Central memory CD8-positive, alpha-beta T cell (primary cell): Measurements from ENCODE around the gene SPATA31E1.
"Not testable (repeated sequence)": the region's sequence is repeated elsewhere in the genome, so short reads cannot be mapped to it uniquely, and the experiment has no call there.

ENCODE experiments used
- ATAC-seq: fragments of 150-1000 bp; cut with Tn5 transposase; replicated peaks from 2 replicates; pipeline ENCODE4 v1.10.0; 2022; ENCODE audit warnings: mild to moderate bottlenecking, moderate FRiP score, moderate number of reproducible peaks; ENCODE audit not compliant: poor library complexity, severe bottlenecking; ENCODE audit errors: extremely low read depth
- DNase-seq, 2 donors: peaks; one replicate each; pipeline ENCODE4 v3.0.0; 2021; ENCODE audit warnings: low spot score in 2 of 2
- H3K27ac Mint-ChIP-seq: one replicate; pipeline ENCODE4 v1.8.0; 2022; ENCODE audit warnings: low read depth, mild to moderate bottlenecking, moderate library complexity, mixed read lengths
- H3K27me3 Mint-ChIP-seq: one replicate; pipeline ENCODE4 v1.8.0; 2022; ENCODE audit warnings: mixed read lengths
- H3K36me3 Mint-ChIP-seq: one replicate; pipeline ENCODE4 v1.8.0; 2022; ENCODE audit warnings: mild to moderate bottlenecking, moderate library complexity, mixed read lengths; ENCODE audit not compliant: insufficient read depth
- H3K4me1 Mint-ChIP-seq: one replicate; pipeline ENCODE4 v1.8.0; 2022; ENCODE audit warnings: mixed read lengths
- H3K4me3 Mint-ChIP-seq: one replicate; pipeline ENCODE4 v1.8.0; 2022; ENCODE audit warnings: mild to moderate bottlenecking, moderate library complexity, mixed read lengths
- H3K9me3 Mint-ChIP-seq: one replicate; pipeline ENCODE4 v1.8.0; 2022; ENCODE audit warnings: mixed read lengths

The SPATA31E1 gene

DNA sequence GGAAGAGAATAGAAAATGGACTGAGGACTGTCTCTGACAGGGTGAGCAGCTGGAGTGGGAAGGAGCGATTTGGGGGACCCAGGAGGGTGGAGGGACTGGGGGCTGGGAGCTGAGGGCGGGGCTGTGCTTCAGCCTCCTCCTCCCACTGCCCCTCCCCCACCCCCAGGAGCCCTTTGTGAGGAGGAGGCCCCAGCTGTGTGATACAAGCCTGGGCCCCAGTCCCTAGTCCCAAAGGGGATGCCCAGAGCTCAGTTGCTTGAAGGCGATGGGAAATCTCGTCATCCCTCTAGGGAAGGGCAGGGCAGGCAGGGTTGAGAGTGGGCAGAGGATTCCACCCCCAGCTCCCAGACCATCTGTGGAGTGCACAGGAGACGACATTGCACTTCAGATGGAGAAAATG, at the start of gene SPATA31E1:
Gene SPATA31E1 (plus strand): TSS at position 251 of the 400 bp plus-strand sequence. CDS start 15 bp downstream, at position 266.
- no peak for DNase-seq
- no peak within 1 kb of the TSS for H3K27ac Mint-ChIP-seq
- ATAC-seq = no peak
- H3K27me3 Mint-ChIP-seq = peaks cover 38% of the 10 kb centered on the region
- H3K4me1 Mint-ChIP-seq = no peaks in the 10 kb centered on the region
- H3K4me3 Mint-ChIP-seq = no peak within 1 kb of the TSS
- H3K36me3 Mint-ChIP-seq = no peaks in the 10 kb centered on the region
- no peaks in the 10 kb centered on the region for H3K9me3 Mint-ChIP-seq

DNA sequence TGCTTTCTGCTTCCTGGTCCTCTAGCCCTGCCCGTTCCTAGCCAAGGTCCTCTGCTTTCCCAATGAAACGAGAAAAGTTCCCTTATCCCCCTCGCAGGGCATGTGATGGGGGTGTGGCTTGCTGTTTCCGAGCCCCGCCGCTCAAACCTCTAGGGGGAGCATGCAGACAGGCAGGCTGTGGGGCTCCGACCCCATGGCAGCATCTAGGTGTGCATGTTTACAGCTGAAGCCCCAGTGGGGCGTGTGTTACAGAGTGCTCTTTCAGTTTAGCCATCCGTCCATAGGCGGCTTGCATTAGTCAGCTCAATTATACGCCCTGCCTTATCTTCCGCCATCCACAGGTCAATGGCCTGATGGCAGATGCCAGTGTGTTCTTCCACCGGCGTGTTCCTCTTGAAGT, 48.3 kb upstream of the SPATA31E1 start:
- Mint-ChIP-seq H3K4me3 (no peak overlapping the region), H3K4me1 (no peaks in the 10 kb centered on the region), H3K36me3 (no peaks in the 10 kb centered on the region), H3K27me3 (peaks cover 12% of the 10 kb centered on the region), H3K9me3 (no peaks in the 10 kb centered on the region), H3K27ac (no peak overlapping the region)
- no peak for ATAC-seq
- DNase-seq = no peak

DNA sequence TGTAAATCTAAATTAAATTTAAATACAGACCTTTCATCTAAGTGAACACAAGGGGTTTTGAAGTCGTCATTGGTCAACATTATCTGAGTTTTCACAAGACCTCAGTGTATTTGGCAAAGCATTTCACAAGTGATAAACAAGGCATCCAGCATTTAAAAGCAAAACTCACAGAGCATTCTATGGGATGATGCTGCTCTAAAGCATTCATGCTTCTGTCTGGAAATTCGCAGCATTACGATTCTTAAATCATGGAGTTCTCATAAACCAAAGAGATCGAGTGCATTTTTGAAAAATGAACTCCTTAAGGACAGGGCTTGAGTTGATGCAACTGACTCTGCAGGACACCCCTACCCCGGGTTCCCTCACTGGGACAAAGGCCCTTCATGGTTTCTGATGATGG, 46.1 kb upstream of the SPATA31E1 start:
- Mint-ChIP-seq H3K36me3 (no peaks in the 10 kb centered on the region), H3K4me3 (no peak overlapping the region), H3K4me1 (no peaks in the 10 kb centered on the region), H3K9me3 (no peaks in the 10 kb centered on the region), H3K27me3 (no peaks in the 10 kb centered on the region), H3K27ac (no peak overlapping the region)
- DNase-seq (no peak), ATAC-seq (no peak)

DNA sequence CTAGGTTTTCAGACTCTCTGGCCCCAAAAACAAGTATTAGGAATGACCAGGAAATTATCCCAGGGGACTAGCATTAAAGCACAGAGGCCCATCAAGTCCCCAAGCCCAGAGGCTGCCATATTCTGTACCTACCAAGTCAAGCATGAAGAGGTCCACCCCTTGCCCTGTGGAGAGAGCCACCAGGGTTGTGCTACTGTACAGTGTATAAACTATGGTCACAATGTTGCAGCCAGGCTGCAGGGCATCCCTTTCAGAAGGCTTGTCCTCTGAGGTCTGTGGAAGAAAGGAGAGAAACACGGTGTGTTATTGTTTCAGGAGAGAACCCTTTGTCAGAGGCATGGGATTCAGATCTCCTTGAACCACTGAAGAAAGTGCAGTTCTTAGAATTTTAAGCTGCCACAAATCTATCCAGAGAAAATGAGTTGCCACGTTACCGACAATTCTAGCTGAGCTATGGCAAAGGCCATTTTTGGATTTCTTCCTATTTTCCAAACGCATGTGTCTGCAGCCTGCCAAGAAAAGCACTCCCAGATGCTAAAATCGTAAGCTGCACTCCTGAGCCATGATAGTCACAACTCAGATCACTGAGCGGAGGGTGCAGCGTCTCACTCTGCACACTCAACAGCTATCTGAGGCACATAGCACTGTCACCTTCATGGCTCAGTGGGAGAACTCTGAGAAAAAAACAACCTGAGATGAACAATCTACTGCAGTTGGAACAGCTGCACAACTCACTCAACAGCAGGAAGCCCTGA, 45.5 kb upstream of the SPATA31E1 start:
- H3K27ac Mint-ChIP-seq = no peak overlapping the region
- DNase-seq (no peak), ATAC-seq (no peak)
- H3K27me3 Mint-ChIP-seq = no peaks in the 10 kb centered on the region
- H3K4me1 Mint-ChIP-seq = no peaks in the 10 kb centered on the region
- no peak overlapping the region for H3K4me3 Mint-ChIP-seq
- no peaks in the 10 kb centered on the region for H3K9me3 Mint-ChIP-seq
- no peaks in the 10 kb centered on the region for H3K36me3 Mint-ChIP-seq

DNA sequence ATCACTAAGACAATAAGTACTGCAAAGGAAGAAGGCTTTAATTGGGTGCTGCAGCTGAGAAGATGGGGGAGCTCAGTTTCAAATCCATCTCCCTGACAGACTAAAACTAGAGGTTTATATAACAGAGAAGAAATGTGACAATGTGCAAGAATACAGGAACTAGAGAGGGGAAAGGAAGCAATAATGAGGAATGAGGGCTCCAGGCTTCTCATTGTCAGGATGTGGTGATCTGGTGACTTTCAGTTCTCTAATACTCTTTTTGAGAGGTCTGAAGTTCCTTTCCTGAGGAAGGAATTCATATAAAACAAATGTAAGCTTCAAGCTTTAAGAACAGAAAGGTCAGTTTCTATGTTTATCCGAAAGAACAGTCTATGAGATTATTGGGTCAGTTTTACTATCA, 42.5 kb upstream of the SPATA31E1 start:
- H3K9me3 Mint-ChIP-seq = no peaks in the 10 kb centered on the region
- no peak for ATAC-seq
- H3K27ac Mint-ChIP-seq = no peak overlapping the region
- peaks cover 15% of the 10 kb centered on the region for H3K27me3 Mint-ChIP-seq
- no peak for DNase-seq
- H3K4me1 Mint-ChIP-seq = no peaks in the 10 kb centered on the region
- no peak overlapping the region for H3K4me3 Mint-ChIP-seq
- no peaks in the 10 kb centered on the region for H3K36me3 Mint-ChIP-seq

DNA sequence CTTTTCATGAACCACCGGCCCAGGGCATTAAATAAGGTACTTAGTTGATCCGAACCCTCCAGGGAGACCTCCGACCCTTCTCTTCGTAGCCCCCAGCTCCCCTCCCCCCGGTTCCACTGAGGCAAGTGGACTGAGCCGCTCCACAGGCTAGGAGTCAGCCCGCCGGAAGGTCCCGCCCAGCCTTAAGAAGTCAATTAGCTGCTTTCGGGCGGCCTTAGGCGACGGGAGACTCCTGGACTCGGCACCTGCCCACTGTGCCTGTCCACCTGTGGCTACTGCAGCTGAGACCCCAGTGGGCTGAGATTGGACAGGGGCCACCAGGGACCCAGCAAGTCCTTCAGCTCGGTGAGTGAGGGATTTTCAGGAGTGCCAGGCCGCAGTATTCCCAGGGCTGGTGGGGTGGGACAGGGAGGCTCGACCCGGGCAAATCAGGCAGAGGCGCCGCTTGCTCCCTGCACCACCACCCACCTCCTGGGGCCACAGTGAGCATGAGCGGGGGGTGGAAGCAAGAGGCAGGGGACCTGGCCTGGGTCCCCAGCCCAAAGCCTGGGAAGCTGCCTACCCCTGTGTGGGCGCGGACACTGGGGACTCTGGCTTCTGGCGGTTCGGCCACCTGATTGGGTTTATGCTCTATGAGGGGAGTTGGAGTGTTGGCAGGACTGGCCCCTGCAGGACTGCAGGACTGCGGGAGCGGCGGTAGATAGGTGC, 39.6 kb upstream of the SPATA31E1 start:
- Mint-ChIP-seq H3K4me1 (no peaks in the 10 kb centered on the region), H3K36me3 (no peaks in the 10 kb centered on the region), H3K9me3 (no peaks in the 10 kb centered on the region), H3K27ac (no peak overlapping the region), H3K4me3 (no peak overlapping the region), H3K27me3 (peaks cover 15% of the 10 kb centered on the region)
- ATAC-seq (no peak), DNase-seq (no peak)

DNA sequence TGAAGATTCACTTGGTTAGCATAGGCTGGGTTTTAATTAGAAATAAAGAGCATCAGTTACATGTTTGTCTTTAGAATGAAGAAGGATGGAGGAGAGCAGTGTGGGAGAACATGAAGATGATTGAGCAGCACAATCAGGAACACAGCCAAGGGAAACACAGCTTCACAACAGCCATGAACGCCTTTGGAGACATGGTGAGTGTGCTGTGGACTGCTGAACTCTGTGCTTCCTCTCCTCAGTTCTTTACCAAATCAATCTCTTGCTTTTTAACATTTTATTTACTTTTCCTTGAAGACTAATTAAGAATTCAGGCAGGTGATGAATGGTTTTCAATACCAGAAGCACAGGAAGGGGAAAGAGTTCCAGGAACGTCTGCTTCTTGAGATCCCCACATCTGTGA, 38.2 kb upstream of the SPATA31E1 start:
- Mint-ChIP-seq H3K27ac (no peak overlapping the region), H3K4me3 (no peak overlapping the region), H3K36me3 (no peaks in the 10 kb centered on the region), H3K4me1 (no peaks in the 10 kb centered on the region), H3K9me3 (no peaks in the 10 kb centered on the region), H3K27me3 (peaks cover 15% of the 10 kb centered on the region)
- DNase-seq (no peak), ATAC-seq (no peak)

DNA sequence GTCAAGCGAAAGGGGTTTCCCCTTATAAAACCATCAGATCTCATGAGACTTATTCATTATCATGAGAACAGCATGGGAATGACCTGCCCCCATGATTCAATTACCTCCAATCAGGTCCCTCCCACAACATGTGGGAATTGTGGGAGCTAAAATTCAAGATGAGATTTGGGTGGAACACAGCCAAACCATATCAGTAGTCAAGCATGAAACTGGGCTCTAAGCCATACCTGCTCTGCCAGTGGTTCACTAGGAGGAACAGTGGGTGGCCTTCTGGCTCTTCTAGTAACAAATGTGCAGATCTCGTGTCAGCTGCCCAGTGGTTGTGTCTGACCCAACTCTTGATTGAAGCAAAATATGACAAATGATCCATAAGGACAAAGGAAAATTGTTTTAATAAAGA, 34.9 kb upstream of the SPATA31E1 start:
- H3K27me3 Mint-ChIP-seq = peaks cover 18% of the 10 kb centered on the region

DNA sequence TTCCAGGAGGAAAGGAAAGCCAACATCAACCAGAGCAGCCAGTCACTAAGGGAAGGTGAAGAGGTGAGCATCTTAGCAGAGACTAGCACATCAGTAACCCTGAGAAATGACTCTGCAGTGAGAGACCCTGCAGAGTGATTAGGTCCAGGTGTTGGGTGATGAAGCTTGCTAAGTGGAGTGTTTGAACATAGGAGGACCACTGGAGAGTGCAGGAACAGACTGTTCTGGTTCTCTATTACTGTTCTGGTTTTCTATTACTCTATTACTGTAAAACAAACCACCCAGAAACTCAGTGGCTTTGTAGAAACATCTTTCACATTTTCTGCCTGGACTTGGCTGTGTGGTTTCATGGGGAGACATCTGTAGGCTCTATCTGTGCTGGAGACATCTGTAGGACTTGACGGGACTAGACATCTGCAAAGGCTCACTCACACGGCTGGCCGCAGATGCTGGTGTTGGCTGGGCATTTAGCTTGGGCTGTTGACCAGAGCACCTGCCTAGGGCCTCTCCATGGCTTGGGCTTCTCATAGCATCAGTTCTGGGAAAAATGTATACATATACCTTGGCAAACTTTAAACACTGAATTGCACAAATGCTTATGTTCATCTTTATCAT, 33.4 kb upstream of the SPATA31E1 start:
- no peaks in the 10 kb centered on the region for H3K36me3 Mint-ChIP-seq
- H3K9me3 Mint-ChIP-seq = no peaks in the 10 kb centered on the region
- no peak for DNase-seq
- no peak overlapping the region for H3K27ac Mint-ChIP-seq
- H3K27me3 Mint-ChIP-seq = peaks cover 15% of the 10 kb centered on the region
- no peak for ATAC-seq
- H3K4me1 Mint-ChIP-seq = no peaks in the 10 kb centered on the region
- H3K4me3 Mint-ChIP-seq = no peak overlapping the region

More for the DNA sequence above, 34.9 kb upstream of the SPATA31E1 start:
- not testable (repeated sequence) for H3K27ac Mint-ChIP-seq, DNase-seq, H3K9me3 Mint-ChIP-seq, H3K4me1 Mint-ChIP-seq, ATAC-seq, H3K4me3 Mint-ChIP-seq, H3K36me3 Mint-ChIP-seq

DNA sequence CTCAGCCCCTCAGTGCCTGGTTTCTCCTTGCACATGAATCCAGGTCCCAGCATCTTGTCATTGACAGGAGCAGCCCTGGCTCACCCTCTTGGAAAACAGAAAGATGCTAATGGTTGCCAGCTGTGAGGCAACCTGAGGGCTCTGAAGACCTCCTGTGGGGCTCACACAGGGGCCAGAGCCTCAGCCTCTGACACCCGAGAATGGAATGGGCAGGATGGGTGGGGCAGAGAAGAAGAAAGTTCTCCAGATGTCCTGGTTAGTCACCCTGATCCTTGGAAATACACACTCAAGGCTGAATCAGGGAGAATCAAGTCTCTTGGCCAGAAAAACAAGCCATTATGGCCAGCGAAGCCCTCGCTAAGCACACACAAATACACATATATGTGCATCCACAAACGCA, 32.3 kb upstream of the SPATA31E1 start:
- H3K27ac Mint-ChIP-seq = no peak overlapping the region
- H3K27me3 Mint-ChIP-seq = peaks cover 12% of the 10 kb centered on the region
- H3K9me3 Mint-ChIP-seq = no peaks in the 10 kb centered on the region
- no peaks in the 10 kb centered on the region for H3K4me1 Mint-ChIP-seq
- ATAC-seq = no peak
- no peak for DNase-seq
- no peaks in the 10 kb centered on the region for H3K36me3 Mint-ChIP-seq
- no peak overlapping the region for H3K4me3 Mint-ChIP-seq

DNA sequence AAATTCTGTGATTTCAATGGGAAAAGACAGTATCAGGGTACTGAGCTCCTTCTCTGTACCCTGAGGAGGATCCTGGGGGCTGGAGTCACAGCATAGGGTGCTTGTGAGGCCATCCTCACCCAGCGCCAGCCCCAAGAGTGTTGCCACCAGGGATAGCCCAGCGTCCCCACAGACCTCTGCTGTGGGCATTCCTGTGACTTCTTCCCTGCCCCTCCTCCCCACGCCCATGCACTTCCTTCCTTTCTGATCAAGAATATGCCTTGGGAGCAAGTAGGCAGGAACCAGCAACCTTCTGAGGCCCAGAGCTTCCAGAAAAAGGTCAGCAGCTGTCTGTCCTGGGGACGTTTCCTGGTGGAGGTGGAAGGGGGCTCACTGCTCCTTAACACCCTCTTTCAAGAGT, 31.5 kb upstream of the SPATA31E1 start:
- not testable (repeated sequence) for H3K27ac Mint-ChIP-seq, ATAC-seq, DNase-seq, H3K4me1 Mint-ChIP-seq, H3K9me3 Mint-ChIP-seq, H3K36me3 Mint-ChIP-seq, H3K4me3 Mint-ChIP-seq
- H3K27me3 Mint-ChIP-seq = peaks cover 20% of the 10 kb centered on the region

DNA sequence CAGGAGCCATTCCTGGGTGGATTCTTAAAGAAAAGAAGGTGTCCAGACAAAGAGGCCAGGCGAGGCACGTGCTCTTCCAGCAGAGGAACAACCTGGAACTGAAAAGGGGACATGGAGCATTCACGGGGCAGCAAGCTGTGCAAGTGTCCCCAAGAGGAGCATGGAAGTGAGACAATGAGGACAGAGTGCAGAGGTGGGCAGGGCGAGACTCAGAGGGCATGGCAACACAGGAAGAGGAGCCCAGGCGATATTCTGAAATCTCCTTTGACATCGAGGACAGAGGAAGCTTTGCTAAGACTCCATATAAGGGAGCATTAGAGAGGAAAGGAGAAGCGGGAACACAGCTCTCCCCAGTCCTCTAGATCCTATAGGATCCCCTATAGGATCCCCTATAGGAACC, 29.4 kb upstream of the SPATA31E1 start:
- no peak overlapping the region for H3K27ac Mint-ChIP-seq
- no peak overlapping the region for H3K4me3 Mint-ChIP-seq
- H3K9me3 Mint-ChIP-seq = no peaks in the 10 kb centered on the region

More for the DNA sequence above, 29.4 kb upstream of the SPATA31E1 start:
- Mint-ChIP-seq H3K4me1 (no peaks in the 10 kb centered on the region), H3K27me3 (peaks cover 23% of the 10 kb centered on the region), H3K36me3 (no peaks in the 10 kb centered on the region)
- DNase-seq (no peak), ATAC-seq (no peak)
